Measurements from ENCODE around the gene GRIFIN. TPM values are rescaled to one million over a fixed set of nuclear protein-coding genes. Genes with fewer than 3 reads are reported as not detected.
A peak's percentile ranks its signal among the peaks of the same experiment; 100 is the strongest.

The GRIFIN gene
- total RNA-seq, 2 experiments from 2014 or later: not detected

DNA sequence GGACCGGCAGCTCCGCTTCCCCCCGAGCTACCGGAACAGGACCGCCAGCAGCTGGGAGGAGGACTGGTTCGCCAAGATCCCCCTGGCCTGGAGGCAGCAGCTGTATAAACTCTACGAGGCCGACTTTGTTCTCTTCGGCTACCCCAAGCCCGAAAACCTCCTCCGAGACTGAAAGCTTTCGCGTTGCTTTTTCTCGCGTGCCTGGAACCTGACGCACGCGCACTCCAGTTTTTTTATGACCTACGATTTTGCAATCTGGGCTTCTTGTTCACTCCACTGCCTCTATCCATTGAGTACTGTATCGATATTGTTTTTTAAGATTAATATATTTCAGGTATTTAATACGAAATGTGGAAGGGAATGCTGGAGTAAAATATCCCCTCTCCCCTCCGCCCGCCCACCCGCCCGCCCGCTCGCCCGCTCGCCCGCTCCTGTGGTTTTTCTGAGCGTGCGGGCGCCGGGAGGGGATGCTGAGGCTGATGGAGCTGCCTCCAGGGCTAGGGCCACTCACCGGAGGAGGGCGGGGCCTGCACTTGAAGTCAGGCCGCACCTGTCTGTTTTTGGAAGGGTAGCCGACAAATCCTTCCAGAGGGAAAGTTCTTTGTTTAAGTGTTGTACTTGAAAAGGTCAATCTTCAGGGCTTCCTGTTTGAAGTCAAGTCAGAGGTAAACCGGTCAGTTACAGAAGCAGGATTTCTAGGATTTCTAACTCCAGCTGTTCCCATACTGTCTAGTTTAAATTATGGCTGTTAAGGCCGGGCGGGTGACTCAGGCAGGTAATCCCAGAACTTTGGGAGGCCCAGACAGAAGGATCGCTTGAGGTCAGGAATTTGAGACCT, 42.3 kb downstream of the GRIFIN start:
- Mint-ChIP-seq H3K27ac (no peak overlapping the region), H3K9me3 (peaks cover 6% of the 10 kb centered on the region), H3K27me3 (no peaks in the 10 kb centered on the region), H3K36me3 (ENCODE audit: low read depth) (peaks cover 4% of the 10 kb centered on the region), H3K4me1 (ENCODE audit: low read depth) (peaks cover 18% of the 10 kb centered on the region), H3K4me3 (no peak overlapping the region)
- no peak for ATAC-seq
- no peak for DNase-seq
- ChIA-PET CTCF (interaction anchor here (0.9 to 3.9 kb wide), 5 partner anchors 10 to 35 kb away, joined by 3 to 31 read pairs (median 5); no protein-coding TSS in a partner anchor), POLR2A (no interaction called here)
- intact Hi-C loops (cut with micrococcal nuclease): no loop called here
- TF ChIP-seq, protein P1, sequence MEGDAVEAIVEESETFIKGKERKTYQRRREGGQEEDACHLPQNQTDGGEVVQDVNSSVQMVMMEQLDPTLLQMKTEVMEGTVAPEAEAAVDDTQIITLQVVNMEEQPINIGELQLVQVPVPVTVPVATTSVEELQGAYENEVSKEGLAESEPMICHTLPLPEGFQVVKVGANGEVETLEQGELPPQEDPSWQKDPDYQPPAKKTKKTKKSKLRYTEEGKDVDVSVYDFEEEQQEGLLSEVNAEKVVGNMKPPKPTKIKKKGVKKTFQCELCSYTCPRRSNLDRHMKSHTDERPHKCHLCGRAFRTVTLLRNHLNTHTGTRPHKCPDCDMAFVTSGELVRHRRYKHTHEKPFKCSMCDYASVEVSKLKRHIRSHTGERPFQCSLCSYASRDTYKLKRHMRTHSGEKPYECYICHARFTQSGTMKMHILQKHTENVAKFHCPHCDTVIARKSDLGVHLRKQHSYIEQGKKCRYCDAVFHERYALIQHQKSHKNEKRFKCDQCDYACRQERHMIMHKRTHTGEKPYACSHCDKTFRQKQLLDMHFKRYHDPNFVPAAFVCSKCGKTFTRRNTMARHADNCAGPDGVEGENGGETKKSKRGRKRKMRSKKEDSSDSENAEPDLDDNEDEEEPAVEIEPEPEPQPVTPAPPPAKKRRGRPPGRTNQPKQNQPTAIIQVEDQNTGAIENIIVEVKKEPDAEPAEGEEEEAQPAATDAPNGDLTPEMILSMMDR (IDR thresholded peaks at IDR 0.05): no peak

GRCh38 chr7:2432910-2433712, 43.1 kb downstream of the GRIFIN start:
- peaks cover 4% of the 10 kb centered on the region for H3K36me3 Mint-ChIP-seq (ENCODE audit: low read depth)
- ChIA-PET POLR2A (no interaction called here), CTCF (interaction anchor here (0.9 to 4.0 kb wide), 7 partner anchors 8 to 49 kb away, joined by 3 to 31 read pairs (median 8); no protein-coding TSS in a partner anchor)
- DNase-seq: no peak
- H3K9me3 Mint-ChIP-seq: peaks cover 6% of the 10 kb centered on the region
- intact Hi-C loops (cut with micrococcal nuclease): no loop called here
- H3K27ac Mint-ChIP-seq: no peak overlapping the region
- peaks cover 18% of the 10 kb centered on the region for H3K4me1 Mint-ChIP-seq (ENCODE audit: low read depth)
- ATAC-seq: no peak
- H3K4me3 Mint-ChIP-seq: no peak overlapping the region
- H3K27me3 Mint-ChIP-seq: no peaks in the 10 kb centered on the region
- TF ChIP-seq, protein P1 (IDR thresholded peaks at IDR 0.05): no peak

DNA sequence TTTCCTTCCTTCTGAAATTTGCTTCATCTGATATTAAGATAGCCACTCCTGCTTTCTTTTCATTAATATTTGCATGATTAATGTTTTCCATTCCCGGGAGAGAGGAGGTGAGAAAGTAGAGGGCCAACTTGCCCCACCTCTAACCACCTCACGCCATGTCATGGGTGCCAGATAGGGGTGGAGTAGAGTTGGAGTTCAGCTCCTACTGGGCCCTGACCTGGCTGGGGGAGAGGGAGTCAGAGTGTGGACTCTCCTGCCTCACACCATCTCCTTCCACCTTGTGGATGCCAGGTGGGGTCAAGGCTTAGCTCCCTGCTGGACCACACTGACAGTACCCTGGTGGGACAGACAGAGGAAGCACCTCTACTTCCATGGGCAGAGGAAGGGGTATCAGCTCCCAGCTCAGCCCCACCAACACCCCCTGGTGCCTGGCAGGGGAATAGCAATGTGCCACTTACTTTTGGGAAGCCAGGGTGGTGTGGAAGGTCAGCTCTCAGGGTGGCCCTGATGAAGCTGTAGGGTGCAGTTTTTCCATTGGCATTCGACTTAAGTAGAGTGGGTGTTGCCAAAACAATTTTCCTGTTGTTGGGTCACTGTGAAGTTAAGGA, 44.8 kb downstream of the GRIFIN start:
- intact Hi-C loops (cut with micrococcal nuclease): no loop called here
- Mint-ChIP-seq H3K36me3 (ENCODE audit: low read depth) (peaks cover 4% of the 10 kb centered on the region), H3K4me3 (no peak overlapping the region), H3K9me3 (peaks cover 6% of the 10 kb centered on the region), H3K27ac (no peak overlapping the region), H3K27me3 (no peaks in the 10 kb centered on the region), H3K4me1 (ENCODE audit: low read depth) (peaks cover 18% of the 10 kb centered on the region)
- ChIA-PET POLR2A (interaction anchor here (1.1 kb wide), 1 partner anchor 76 kb away, joined by 3 read pairs; no protein-coding TSS in a partner anchor), CTCF (interaction anchor here (0.6 to 4.0 kb wide), 18 partner anchors 9 to 83 kb away, joined by 3 to 31 read pairs (median 6); no protein-coding TSS in a partner anchor)
- DNase-seq: peak; percentile 53
- ATAC-seq: peak; percentile 87
- TF ChIP-seq, protein P1 (IDR thresholded peaks at IDR 0.05): peak; percentile 72

- DNase-seq: no peak
- peaks cover 1% of the 10 kb centered on the region for H3K9me3 Mint-ChIP-seq
- peaks cover under 1% of the 10 kb centered on the region for H3K36me3 Mint-ChIP-seq (ENCODE audit: low read depth)
- H3K27ac Mint-ChIP-seq: peak overlapping the region; percentile 36
- intact Hi-C loops (cut with micrococcal nuclease): no loop called here
- H3K27me3 Mint-ChIP-seq: no peaks in the 10 kb centered on the region
- H3K4me3 Mint-ChIP-seq: no peak overlapping the region
- TF ChIP-seq, protein P1 (IDR thresholded peaks at IDR 0.05): no peak
- CTCF ChIA-PET: interaction anchor here (1.5 kb wide), 1 partner anchor 21 kb away, joined by 4 read pairs; no protein-coding TSS in a partner anchor
- POLR2A ChIA-PET: no interaction called here
- peaks cover 15% of the 10 kb centered on the region for H3K4me1 Mint-ChIP-seq (ENCODE audit: low read depth)
- no peak for ATAC-seq
Measured at GRCh38 chr7:2425749-2426148, 50.4 kb downstream of the GRIFIN start.

Other genes starting within 250 kb of the GRIFIN start
- gene MAD1L1, start 243.5 kb downstream of the GRIFIN start, total RNA-seq: 10 to 100 TPM; 40.0 to 44.7 TPM
- gene MRM2, start 234.2 kb downstream of the GRIFIN start, total RNA-seq: 10 to 100 TPM; 30.3 to 31.9 TPM
- gene NUDT1, start 234.2 kb downstream of the GRIFIN start, total RNA-seq: 10 to 100 TPM; 90.2 to 93.9 TPM
- 10 to 100 TPM; 31.7 to 36.8 TPM for gene SNX8, start 162.0 kb downstream of the GRIFIN start, total RNA-seq
- 100 to 1,000 TPM; 252 to 256 TPM for gene EIF3B, start 121.6 kb downstream of the GRIFIN start, total RNA-seq
- gene CHST12, start 72.8 kb downstream of the GRIFIN start, total RNA-seq: 1 to 10 TPM; 2.9 to 4.7 TPM
- 10 to 100 TPM; 50.6 TPM for gene LFNG, start 43.4 kb upstream of the GRIFIN start, total RNA-seq
- gene BRAT1, start 79.1 kb upstream of the GRIFIN start, total RNA-seq: 10 to 100 TPM; 30.9 to 32.6 TPM
- 1 to 10 TPM; 4.0 to 4.3 TPM for gene IQCE, start 82.6 kb upstream of the GRIFIN start, total RNA-seq
- 10 to 100 TPM; 30.3 to 32.3 TPM for gene TTYH3, start 155.6 kb upstream of the GRIFIN start, total RNA-seq
- gene AMZ1, start 211.8 kb upstream of the GRIFIN start, total RNA-seq: under 1 TPM; 0.11 to 0.14 TPM

All from activated CD8-positive, alpha-beta T cell treated with anti-CD3 and anti-CD28 coated beads for 36 hours (primary cell).